ES-I3 (cell line): ENCODE data around the gene ARHGEF18.
"Not testable (repeated sequence)": the region's sequence is repeated elsewhere in the genome, so short reads cannot be mapped to it uniquely, and the experiment has no call there.

Experiments
- H3K36me3 ChIP-seq: 2 replicates; pipeline ENCODE4 v1.6.1; 2013; ENCODE audit warnings: mild to moderate bottlenecking, low read length, control low read depth, moderate library complexity; ENCODE audit not compliant: insufficient read depth
- H3K4me1 ChIP-seq: 2 replicates; pipeline ENCODE4 v1.6.1; 2013; ENCODE audit warnings: mild to moderate bottlenecking, control low read depth, low read length; ENCODE audit not compliant: insufficient read depth
- H3K9ac ChIP-seq: 2 replicates; pipeline ENCODE4 v1.6.1; 2013; ENCODE audit warnings: low read depth, mild to moderate bottlenecking, low read length, moderate library complexity
- H3K9me3 ChIP-seq: 2 replicates; pipeline ENCODE4 v1.6.1; 2013; ENCODE audit warnings: mild to moderate bottlenecking, low read length, moderate library complexity; ENCODE audit not compliant: control insufficient read depth, insufficient read depth

ARHGEF18 gene

DNA sequence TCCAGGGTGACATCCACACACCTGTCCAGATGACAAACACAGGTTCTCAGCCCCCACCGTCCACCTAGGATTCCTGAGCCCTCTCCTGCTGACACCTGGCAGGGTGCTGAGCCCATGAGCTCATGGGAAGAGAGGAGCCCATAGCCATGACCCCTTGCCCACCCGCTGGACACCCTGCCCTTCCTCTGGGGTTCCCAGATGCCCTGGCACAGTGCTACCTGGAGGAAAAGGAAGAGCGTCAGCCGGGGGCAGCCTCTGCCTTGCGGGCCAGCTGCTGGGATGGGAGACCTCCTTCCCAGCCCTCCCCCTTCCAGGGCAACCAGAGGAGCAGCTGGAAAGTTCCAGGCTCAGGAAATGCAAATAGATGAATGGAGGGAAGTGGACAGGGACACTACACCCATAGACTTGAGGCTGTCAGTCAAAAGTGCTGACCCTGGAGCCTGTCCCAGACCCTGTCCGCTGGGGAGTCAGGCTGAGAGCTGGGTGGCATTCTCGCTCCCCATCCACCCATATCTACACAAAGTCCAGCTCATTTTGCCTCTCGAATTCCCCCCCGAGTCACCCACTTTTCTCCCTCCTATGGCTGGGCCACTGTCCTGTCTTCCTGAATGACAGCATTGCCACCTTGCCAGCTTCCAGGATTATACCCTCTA lies 12.3 kb upstream of the ARHGEF18 start:
- H3K9me3 ChIP-seq: no peaks in the 10 kb centered on the region; the same call in 1 of the 2 replicates
- no peaks in the 10 kb centered on the region for H3K4me1 ChIP-seq
- no peaks in the 10 kb centered on the region for H3K36me3 ChIP-seq
- H3K9ac ChIP-seq: no peak overlapping the region

DNA sequence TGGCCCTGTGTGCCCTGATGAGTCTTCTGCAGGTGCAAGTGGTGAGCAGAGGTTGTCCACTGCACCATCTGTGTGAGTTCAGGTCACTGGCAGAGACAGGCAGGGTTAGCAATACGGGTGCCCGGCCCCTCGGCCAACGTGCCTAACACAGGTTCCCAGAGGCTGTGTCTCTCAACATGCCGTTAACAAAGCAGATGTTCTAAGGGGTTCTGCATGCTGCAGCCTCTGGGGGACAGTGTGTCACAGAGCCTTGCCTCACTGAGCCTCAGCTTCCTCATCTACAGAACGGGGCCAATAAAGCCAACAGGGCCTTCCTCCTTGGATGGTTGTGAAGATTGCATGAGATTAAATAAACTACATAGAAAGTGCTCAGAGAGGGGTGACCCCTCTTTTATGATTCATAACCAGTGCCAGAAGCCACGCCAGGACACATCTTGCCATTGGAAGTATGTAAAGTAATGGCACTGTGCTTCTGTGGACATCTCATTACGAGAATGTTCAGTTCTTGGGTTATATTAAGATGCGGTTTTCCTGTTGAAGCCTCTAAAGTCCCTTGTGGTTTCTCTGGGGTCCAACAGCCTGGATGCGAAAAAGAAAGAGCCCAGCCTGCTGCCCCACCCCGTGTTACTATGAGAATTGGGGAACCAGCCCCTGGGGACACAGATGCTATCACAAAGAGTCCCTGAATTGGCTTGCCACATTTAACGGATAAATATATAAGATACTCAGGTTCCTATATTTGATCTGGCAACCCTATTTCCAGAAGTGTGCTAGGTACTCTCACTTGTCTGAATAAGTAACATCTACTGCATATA lies 11.2 kb upstream of the ARHGEF18 start:
- Histone ChIP-seq H3K9me3 (no peaks in the 10 kb centered on the region), H3K4me1 (no peaks in the 10 kb centered on the region), H3K36me3 (no peaks in the 10 kb centered on the region), H3K9ac (no peak overlapping the region)

DNA sequence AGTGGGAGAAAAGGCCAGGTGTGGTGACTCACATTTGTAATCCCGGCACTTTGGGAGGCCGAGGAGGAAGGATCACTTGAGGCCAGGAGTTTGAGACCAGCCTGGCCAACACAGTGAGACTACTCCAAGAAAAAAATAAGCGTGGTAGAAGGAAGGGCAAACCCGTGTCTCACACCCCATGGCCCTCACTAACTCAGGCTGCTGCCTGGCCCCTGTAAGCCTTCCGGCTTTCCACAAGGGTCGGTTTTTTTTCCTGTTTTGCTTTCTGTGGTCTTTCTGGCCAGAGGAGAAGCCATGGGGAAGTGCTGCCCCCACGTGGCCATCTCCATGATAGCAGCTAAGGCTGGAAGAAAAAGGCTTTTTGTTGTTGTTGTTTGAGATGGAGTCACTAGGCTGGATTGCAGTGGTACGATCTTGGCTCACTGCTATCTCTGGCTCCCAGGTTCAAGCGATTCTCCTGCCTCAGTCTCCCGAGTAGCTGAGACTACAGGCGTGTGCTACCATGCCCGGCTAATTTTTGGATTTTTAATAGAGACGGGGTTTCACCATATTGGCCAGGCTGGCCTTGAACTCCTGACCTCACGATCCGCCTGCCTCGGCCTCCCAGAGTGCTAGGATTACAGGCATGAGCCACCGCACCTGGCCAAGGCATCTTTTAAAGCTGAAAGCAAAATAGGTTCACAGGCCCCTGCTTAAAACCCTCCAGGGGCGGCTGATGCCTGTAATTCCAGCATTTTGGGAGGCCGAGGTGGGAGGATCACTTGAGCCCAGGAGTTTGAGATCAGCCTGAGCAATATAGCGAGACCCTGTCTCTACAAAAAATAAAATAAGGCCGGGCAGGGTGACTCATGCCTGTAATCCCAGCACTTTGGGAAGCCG lies 7.5 kb upstream of the ARHGEF18 start:
- no peak overlapping the region for H3K9ac ChIP-seq
- H3K4me1 ChIP-seq: no peaks in the 10 kb centered on the region; the same call in 1 of the 2 replicates

GRCh38 chr19:7342143-7342542 lies 6.6 kb upstream of the ARHGEF18 start:
- no peaks in the 10 kb centered on the region for H3K36me3 ChIP-seq
- H3K9ac ChIP-seq: no peak overlapping the region
- no peaks in the 10 kb centered on the region for H3K9me3 ChIP-seq
- no peaks in the 10 kb centered on the region; the same call in 1 of the 2 replicates for H3K4me1 ChIP-seq

More for the DNA sequence above, 7.5 kb upstream of the ARHGEF18 start:
- Histone ChIP-seq H3K9me3 (no peaks in the 10 kb centered on the region), H3K36me3 (no peaks in the 10 kb centered on the region)

DNA sequence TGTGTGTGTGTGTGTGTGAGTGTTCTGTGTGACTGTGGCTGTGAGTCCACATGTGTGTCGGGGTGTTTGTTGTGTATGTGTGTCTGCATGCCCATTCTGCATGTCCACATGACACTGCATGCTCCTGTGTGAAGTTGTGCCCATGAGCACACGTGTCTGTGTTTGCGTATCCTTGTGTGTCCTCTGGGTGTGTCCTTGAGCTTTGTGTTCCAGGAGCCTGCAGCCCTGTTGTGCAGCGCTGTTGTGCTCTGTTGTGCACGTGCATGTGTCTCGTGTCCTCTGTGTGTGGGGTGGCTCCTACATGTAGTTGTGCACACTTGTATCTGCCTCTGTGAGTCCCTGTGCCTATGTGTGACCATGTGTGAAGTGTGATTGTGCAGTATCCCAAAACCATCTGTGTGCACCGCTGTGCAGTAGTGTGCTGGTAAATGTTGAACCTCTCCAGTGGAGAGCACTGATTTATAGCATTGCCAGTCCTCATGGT lies 2.2 kb upstream of the ARHGEF18 start:
- Histone ChIP-seq H3K9ac (no peak overlapping the region), H3K9me3 (no peaks in the 10 kb centered on the region), H3K4me1 (no peaks in the 10 kb centered on the region; the same call in 1 of the 2 replicates), H3K36me3 (no peaks in the 10 kb centered on the region)

DNA sequence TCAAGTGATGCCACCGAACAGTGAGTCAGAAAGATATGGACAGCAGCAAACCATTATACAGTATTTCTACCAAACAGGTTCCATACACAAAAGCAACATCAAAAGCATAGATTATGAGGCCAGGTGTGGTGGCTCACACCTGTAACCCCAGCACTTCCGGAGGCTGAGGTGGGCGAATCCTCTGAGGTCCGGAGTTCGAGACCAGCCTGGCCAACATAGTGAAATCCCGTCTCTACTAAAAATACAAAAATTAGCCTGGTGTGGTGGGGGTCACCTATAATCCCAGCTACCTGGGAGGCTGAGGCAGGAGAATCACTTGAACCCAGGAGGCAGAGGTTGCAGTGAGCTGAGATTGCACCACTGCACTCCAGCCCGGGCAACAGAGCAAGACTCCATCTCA lies 1.7 kb upstream of the ARHGEF18 start:
- not testable (repeated sequence) for H3K9ac ChIP-seq, H3K4me1 ChIP-seq, H3K9me3 ChIP-seq, H3K36me3 ChIP-seq

DNA sequence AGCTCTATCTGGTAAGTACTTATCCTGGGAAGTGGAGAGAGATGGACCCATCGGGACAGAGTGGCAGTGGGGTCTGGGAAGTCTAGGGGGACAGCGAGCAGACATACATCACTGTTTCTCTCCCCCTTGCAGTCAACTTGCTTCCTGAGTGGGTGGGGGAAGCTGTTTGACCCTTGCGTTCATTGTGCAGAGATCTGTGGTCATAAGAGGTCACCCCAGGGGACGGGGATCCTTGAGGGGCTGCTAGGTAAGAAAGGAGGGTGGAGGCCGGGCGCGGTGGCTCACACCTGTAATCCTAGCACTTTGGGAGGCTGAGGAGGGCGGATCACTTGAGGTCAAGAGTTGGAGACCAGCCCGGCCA lies 474 bp downstream of the ARHGEF18 start:
- H3K4me1 ChIP-seq: no peaks in the 10 kb centered on the region; the same call in 1 of the 2 replicates
- peaks cover 2% of the 10 kb centered on the region; the same call in 1 of the 2 replicates for H3K9me3 ChIP-seq
- no peaks in the 10 kb centered on the region for H3K36me3 ChIP-seq
- no peak overlapping the region for H3K9ac ChIP-seq

DNA sequence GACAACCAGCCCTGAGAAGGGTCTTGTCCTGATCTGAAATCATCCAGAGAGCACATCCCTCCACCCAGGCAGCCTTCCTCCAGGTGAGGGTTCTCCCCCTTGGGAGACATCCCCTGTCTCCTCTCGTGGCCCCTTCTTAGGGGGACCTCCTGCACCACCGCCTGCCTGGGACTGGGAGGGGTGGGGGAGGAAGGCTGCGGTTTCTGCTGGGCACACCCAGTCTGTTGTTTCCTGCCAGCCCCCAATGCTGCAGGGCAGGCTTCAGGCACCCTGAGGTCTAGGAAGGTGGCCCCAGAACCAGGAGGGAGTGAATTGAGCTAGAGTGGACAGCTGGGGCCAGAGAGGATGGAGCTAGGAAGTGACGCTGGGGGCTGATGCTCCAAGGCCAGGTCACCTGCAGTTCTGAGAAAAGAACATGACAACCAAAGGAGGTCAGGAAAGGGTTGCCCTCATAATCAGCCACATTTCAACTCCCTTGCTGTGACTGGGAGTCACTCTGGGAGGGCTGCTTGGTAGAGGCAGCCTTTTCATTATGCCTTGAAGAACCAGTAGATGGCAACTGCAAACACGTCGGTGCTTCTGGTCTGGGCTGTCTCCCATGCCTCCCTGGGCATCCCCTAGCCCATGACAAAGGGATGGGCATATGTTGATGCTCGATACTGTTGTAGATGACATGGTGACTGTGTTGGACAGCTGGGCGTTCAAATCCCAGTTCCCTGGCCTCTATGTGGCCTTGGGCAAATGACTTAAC lies 1.4 kb downstream of the ARHGEF18 start:
- H3K9me3 ChIP-seq: peaks cover 2% of the 10 kb centered on the region; the same call in 1 of the 2 replicates
- no peaks in the 10 kb centered on the region; the same call in 1 of the 2 replicates for H3K4me1 ChIP-seq
- H3K9ac ChIP-seq: no peak overlapping the region
- no peaks in the 10 kb centered on the region for H3K36me3 ChIP-seq

DNA sequence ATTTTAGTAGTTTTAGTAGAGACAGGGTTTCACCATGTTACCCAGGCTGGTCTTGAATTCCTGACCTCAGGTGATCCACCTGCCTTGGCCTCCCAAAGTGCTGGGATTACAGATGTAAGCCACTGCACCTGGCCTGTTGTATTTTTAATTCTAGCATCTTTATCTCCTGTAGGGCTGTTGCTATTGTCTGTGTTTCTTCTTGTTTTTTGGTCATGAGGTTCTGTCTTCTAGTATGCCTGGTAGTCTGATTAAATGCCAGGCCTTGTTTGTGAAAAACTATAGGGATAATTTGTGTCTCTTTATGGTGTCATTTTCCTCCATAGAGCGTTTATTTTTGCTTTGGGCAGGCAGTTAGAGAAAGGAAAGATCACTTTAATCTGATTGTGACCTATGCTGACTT lies 3.1 kb downstream of the ARHGEF18 start:
- Histone ChIP-seq H3K4me1 (no peaks in the 10 kb centered on the region; the same call in 1 of the 2 replicates), H3K9ac (no peak overlapping the region), H3K36me3 (no peaks in the 10 kb centered on the region), H3K9me3 (peaks cover 2% of the 10 kb centered on the region; the same call in 1 of the 2 replicates)

- H3K9me3 ChIP-seq: peaks cover 2% of the 10 kb centered on the region; the same call in 1 of the 2 replicates
- H3K4me1 ChIP-seq: peaks cover under 1% of the 10 kb centered on the region; the same call in 1 of the 2 replicates
- no peaks in the 10 kb centered on the region for H3K36me3 ChIP-seq
- H3K9ac ChIP-seq: no peak overlapping the region
These were observed 6.5 kb downstream of the ARHGEF18 start for GRCh38 chr19:7355151-7355820.

DNA sequence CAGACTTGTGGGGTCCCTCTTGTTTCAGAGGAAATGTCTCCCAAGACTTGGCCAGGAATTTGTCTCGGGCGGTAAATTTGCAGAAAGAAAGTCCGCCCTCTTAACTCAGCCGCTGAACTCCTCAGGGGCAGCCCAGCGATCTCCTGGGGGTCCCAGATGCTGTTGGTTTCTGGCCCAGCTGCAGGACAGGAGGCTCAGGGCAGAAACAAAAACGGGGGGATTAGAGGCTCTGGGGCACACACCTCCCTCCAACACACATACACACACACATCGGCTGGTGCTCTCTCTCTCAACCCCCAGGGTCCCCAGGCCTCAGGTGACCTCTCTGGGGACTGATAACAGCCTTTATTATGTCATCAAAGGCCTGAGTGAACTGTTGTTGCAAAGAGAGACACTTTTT lies 7.1 kb downstream of the ARHGEF18 start:
- peaks cover 6% of the 10 kb centered on the region; the same call in 1 of the 2 replicates for H3K4me1 ChIP-seq
- no peak overlapping the region for H3K9ac ChIP-seq
- no peaks in the 10 kb centered on the region for H3K36me3 ChIP-seq

GRCh38 chr19:7356899-7357627 lies 8.3 kb downstream of the ARHGEF18 start:
- Histone ChIP-seq H3K4me1 (peaks cover 9% of the 10 kb centered on the region; the same call in 1 of the 2 replicates), H3K9me3 (peaks cover 2% of the 10 kb centered on the region; the same call in 1 of the 2 replicates), H3K9ac (no peak overlapping the region), H3K36me3 (no peaks in the 10 kb centered on the region)

More for the DNA sequence above, 7.1 kb downstream of the ARHGEF18 start:
- peaks cover 2% of the 10 kb centered on the region; the same call in 1 of the 2 replicates for H3K9me3 ChIP-seq
